ENCODE results near the gene ARHGAP24.

DNA sequence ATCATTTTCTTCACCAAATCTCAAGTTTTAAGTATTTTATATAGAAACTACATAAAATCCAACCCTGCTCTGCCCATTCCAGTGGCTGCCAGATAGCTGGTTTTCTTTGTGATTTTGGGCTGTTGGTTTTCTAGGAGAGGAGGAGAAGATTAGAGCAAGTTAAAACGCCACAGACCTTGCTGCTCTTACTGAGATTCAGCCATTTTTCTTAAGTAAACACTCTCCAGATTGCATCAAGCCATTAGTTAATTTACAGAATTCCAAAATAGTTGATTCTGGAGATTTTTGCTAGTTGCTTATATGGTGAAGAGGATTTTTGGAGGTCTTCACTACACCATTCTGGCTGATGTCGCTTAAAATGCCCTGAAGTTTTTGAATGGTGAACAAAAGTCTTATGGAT is 518.7 kb downstream of the ARHGAP24 start:
- TF ChIP-seq, protein P1, sequence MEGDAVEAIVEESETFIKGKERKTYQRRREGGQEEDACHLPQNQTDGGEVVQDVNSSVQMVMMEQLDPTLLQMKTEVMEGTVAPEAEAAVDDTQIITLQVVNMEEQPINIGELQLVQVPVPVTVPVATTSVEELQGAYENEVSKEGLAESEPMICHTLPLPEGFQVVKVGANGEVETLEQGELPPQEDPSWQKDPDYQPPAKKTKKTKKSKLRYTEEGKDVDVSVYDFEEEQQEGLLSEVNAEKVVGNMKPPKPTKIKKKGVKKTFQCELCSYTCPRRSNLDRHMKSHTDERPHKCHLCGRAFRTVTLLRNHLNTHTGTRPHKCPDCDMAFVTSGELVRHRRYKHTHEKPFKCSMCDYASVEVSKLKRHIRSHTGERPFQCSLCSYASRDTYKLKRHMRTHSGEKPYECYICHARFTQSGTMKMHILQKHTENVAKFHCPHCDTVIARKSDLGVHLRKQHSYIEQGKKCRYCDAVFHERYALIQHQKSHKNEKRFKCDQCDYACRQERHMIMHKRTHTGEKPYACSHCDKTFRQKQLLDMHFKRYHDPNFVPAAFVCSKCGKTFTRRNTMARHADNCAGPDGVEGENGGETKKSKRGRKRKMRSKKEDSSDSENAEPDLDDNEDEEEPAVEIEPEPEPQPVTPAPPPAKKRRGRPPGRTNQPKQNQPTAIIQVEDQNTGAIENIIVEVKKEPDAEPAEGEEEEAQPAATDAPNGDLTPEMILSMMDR (IDR thresholded peaks at IDR 0.05 in 2 of 3, conservative IDR thresholded peaks at IDR 0.05 in 1 of 3; ENCODE audit: borderline replicate concordance in 1 of 3, insufficient read depth in 1 of 3, low read depth in 2 of 3, low read length in 2 of 3): no peak
- TF ChIP-seq, protein P2, sequence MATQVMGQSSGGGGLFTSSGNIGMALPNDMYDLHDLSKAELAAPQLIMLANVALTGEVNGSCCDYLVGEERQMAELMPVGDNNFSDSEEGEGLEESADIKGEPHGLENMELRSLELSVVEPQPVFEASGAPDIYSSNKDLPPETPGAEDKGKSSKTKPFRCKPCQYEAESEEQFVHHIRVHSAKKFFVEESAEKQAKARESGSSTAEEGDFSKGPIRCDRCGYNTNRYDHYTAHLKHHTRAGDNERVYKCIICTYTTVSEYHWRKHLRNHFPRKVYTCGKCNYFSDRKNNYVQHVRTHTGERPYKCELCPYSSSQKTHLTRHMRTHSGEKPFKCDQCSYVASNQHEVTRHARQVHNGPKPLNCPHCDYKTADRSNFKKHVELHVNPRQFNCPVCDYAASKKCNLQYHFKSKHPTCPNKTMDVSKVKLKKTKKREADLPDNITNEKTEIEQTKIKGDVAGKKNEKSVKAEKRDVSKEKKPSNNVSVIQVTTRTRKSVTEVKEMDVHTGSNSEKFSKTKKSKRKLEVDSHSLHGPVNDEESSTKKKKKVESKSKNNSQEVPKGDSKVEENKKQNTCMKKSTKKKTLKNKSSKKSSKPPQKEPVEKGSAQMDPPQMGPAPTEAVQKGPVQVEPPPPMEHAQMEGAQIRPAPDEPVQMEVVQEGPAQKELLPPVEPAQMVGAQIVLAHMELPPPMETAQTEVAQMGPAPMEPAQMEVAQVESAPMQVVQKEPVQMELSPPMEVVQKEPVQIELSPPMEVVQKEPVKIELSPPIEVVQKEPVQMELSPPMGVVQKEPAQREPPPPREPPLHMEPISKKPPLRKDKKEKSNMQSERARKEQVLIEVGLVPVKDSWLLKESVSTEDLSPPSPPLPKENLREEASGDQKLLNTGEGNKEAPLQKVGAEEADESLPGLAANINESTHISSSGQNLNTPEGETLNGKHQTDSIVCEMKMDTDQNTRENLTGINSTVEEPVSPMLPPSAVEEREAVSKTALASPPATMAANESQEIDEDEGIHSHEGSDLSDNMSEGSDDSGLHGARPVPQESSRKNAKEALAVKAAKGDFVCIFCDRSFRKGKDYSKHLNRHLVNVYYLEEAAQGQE (IDR thresholded peaks at IDR 0.05; ENCODE audit: low read depth): no peak
